HepG2 (cell line): Measurements from ENCODE around the gene PSMD8. TPM values are rescaled to one million over a fixed set of nuclear protein-coding genes. Genes with fewer than 3 reads are reported as not detected.

ENCODE experiments used
- KAT8 ChIP-seq: IDR thresholded peaks from 2 replicates; pipeline ENCODE4 v1.6.1; 2016; ENCODE audit warnings: missing genetic modification reagents, missing compliant biosample characterization
- KDM5A ChIP-seq: fragments of 200-600 bp; sonication (generic); IDR thresholded peaks from 2 replicates; pipeline ENCODE4 v1.7.0; 2018; ENCODE audit warnings: antibody characterized with exemption, mild to moderate bottlenecking, low read length, borderline replicate concordance
- KLF12 ChIP-seq: sonication (generic); formaldehyde crosslinking; IDR thresholded peaks from 2 replicates; pipeline ENCODE4 v1.4.0; 2020; ENCODE audit warnings: missing genetic modification reagents, borderline replicate concordance
- NCOA1 ChIP-seq: sonication (generic); formaldehyde crosslinking; IDR thresholded peaks from 2 replicates; pipeline ENCODE4 v1.9.0; 2021; ENCODE audit warnings: missing genetic modification reagents
- PCBP1 ChIP-seq: fragments of 200-400 bp; formaldehyde crosslinking; IDR thresholded peaks from 2 replicates; pipeline ENCODE4 v1.6.1; 2017; ENCODE audit warnings: mild to moderate bottlenecking, low read depth, low read length, borderline replicate concordance
- PHF5A ChIP-seq: IDR thresholded peaks from one replicate; pipeline ENCODE4 v1.6.1; 2018; ENCODE audit warnings: low read depth, missing genetic modification reagents; ENCODE audit not compliant: unreplicated experiment
- PITX1 ChIP-seq: sonication (generic); formaldehyde crosslinking; IDR thresholded peaks from 2 replicates; pipeline ENCODE4 v1.5.1; 2020; ENCODE audit warnings: mild to moderate bottlenecking, missing genetic modification reagents
- PLSCR1 ChIP-seq: sonication (generic); formaldehyde crosslinking; IDR thresholded peaks from 2 replicates; pipeline ENCODE4 v1.5.0; 2020; ENCODE audit warnings: missing genetic modification reagents, mild to moderate bottlenecking, borderline replicate concordance
- PRPF4 ChIP-seq: fragments of 200-400 bp; formaldehyde crosslinking; IDR thresholded peaks from 2 replicates; pipeline ENCODE4 v1.6.1; 2016; ENCODE audit warnings: low read length, low read depth; ENCODE audit not compliant: poor library complexity, severe bottlenecking
- TEAD3 ChIP-seq: optimal IDR thresholded peaks from 2 replicates; pipeline ENCODE3; 2016; ENCODE audit warnings: borderline replicate concordance
- ZBTB43 ChIP-seq: sonication (generic); formaldehyde crosslinking; conservative IDR thresholded peaks from 2 replicates; pipeline ENCODE4 v1.4.0; 2020; ENCODE audit warnings: missing genetic modification reagents
- ZBTB49 ChIP-seq: sonication (generic); formaldehyde crosslinking; IDR thresholded peaks from 2 replicates; pipeline ENCODE4 v1.4.0; 2020; ENCODE audit warnings: missing genetic modification reagents, borderline replicate concordance
- ZFY ChIP-seq: sonication (generic); formaldehyde crosslinking; IDR thresholded peaks from 2 replicates; pipeline ENCODE4 v1.4.0; 2020; ENCODE audit warnings: missing genetic modification reagents
- ZIK1 ChIP-seq: sonication (generic); formaldehyde crosslinking; IDR thresholded peaks from 2 replicates; pipeline ENCODE4 v1.5.0; 2020; ENCODE audit warnings: mild to moderate bottlenecking, low read depth, missing genetic modification reagents, borderline replicate concordance
- ZNF143 ChIP-seq: sonication (generic); formaldehyde crosslinking; IDR thresholded peaks from 2 replicates; pipeline ENCODE4 v1.4.0; 2020; ENCODE audit warnings: missing genetic modification reagents
- ZNF160 ChIP-seq: sonication (generic); formaldehyde crosslinking; IDR thresholded peaks from 2 replicates; pipeline ENCODE4 v1.8.0; 2022; ENCODE audit warnings: mild to moderate bottlenecking, inconsistent platforms, missing genetic modification reagents
- ZNF773 ChIP-seq: sonication (generic); formaldehyde crosslinking; IDR thresholded peaks from 2 replicates; pipeline ENCODE4 v1.4.0; 2020; ENCODE audit warnings: missing genetic modification reagents, borderline replicate concordance
- ZNF800 ChIP-seq: sonication (generic); formaldehyde crosslinking; IDR thresholded peaks from 2 replicates; pipeline ENCODE4 v1.4.0; 2020; ENCODE audit warnings: missing genetic modification reagents
- ZNF850 ChIP-seq: sonication (generic); formaldehyde crosslinking; conservative IDR thresholded peaks from 2 replicates; pipeline ENCODE4 v1.9.0; 2021; ENCODE audit warnings: mild to moderate bottlenecking, missing genetic modification reagents
- polyA plus RNA-seq, 8 experiments: library from polyadenylated mRNA; depleted of rRNA in 3 of 8; stranded (reverse) in 7 of 8; unstranded in 1 of 8; fragments of >200 nt; fragmentation: Illumina TruSeq in 4 of 8; extraction: Trizol in 4 of 8; gene quantifications; 2 replicates each; pipeline versions ENCODE4 v1.2.1 to v1.2.3, GENCODE V29; 2011 to 2016; ENCODE audit warnings: low read depth in 4 of 8, missing spikeins in 1 of 8, mixed read lengths in 1 of 8; ENCODE audit not compliant: insufficient read depth in 1 of 8
- total RNA-seq, 5 experiments: library from RNA; depleted of rRNA; stranded (reverse); fragments of >200 nt; fragmentation: Illumina TruSeq; extraction: Trizol; gene quantifications; 2 replicates each; pipeline ENCODE4 v1.2.3, GENCODE V29; 2016; ENCODE audit warnings: low read depth in 1 of 5
- TF ChIP-seq, protein P1 (sequence below): sonication (generic); formaldehyde crosslinking; IDR thresholded peaks from 2 replicates; pipeline ENCODE4 v1.4.0; 2020; ENCODE audit warnings: missing genetic modification reagents, borderline replicate concordance

Gene PSMD8
- total and polyA plus RNA-seq, 2 of the 13 experiments (the other 11 are each of a cell fraction or from before 2014, with no cell fraction given): 162 to 296 TPM

GRCh38 chr19:38336638-38337359 is 37.6 kb upstream of the PSMD8 start (continued):
- TF ChIP-seq ZBTB43 (CRISPR knock-in tag): no peak
- no peak for TF ChIP-seq PRPF4
- TF ChIP-seq, protein P1, sequence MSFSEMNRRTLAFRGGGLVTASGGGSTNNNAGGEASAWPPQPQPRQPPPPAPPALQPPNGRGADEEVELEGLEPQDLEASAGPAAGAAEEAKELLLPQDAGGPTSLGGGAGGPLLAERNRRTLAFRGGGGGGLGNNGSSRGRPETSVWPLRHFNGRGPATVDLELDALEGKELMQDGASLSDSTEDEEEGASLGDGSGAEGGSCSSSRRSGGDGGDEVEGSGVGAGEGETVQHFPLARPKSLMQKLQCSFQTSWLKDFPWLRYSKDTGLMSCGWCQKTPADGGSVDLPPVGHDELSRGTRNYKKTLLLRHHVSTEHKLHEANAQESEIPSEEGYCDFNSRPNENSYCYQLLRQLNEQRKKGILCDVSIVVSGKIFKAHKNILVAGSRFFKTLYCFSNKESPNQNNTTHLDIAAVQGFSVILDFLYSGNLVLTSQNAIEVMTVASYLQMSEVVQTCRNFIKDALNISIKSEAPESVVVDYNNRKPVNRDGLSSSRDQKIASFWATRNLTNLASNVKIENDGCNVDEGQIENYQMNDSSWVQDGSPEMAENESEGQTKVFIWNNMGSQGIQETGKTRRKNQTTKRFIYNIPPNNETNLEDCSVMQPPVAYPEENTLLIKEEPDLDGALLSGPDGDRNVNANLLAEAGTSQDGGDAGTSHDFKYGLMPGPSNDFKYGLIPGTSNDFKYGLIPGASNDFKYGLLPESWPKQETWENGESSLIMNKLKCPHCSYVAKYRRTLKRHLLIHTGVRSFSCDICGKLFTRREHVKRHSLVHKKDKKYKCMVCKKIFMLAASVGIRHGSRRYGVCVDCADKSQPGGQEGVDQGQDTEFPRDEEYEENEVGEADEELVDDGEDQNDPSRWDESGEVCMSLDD: no peak
- TF ChIP-seq ZNF160: no peak
- no peak for TF ChIP-seq ZBTB49 (CRISPR knock-in tag)
- TF ChIP-seq PLSCR1 (CRISPR knock-in tag): no peak
- TF ChIP-seq ZNF800 (CRISPR knock-in tag): no peak
- TF ChIP-seq PITX1 (CRISPR knock-in tag): no peak
- no peak for TF ChIP-seq TEAD3 (CRISPR knock-in tag)
- no peak for TF ChIP-seq ZNF773 (CRISPR knock-in tag)
- 0 out of 2 replicates have a peak, but pooled peaks have one; percentile 61 for TF ChIP-seq ZIK1
- TF ChIP-seq ZNF850 (CRISPR knock-in tag): no peak
- TF ChIP-seq KAT8 (CRISPR knock-in tag): no peak
- no peak for TF ChIP-seq NCOA1 (CRISPR knock-in tag)
- no peak for TF ChIP-seq PHF5A (CRISPR knock-in tag)
- TF ChIP-seq PCBP1: no peak
- 0 out of 2 replicates have a peak, but pooled peaks have one; percentile 17 for TF ChIP-seq ZFY (CRISPR knock-in tag)
- no peak for TF ChIP-seq ZNF143
- no peak for TF ChIP-seq KDM5A
- 0 out of 2 replicates have a peak, but pooled peaks have one; percentile 3 for TF ChIP-seq KLF12 (CRISPR knock-in tag)
